Ascending aorta (tissue), 2 donors: Measurements from ENCODE around the gene B9D2. TPM values are rescaled to one million over a fixed set of nuclear protein-coding genes. Genes with fewer than 3 reads are reported as not detected.

Experiments used
- DNase-seq, 2 donors: peaks; one replicate each; pipeline ENCODE4 v3.0.0-alpha.2; 2019; ENCODE audit warnings: low spot score in 2 of 2
- H3K27ac ChIP-seq, 2 donors: fragments of 200-600 bp; sonication (generic); one replicate each; pipeline ENCODE4 v1.5.1; 2016 to 2017; ENCODE audit warnings: mild to moderate bottlenecking in 1 of 2
- H3K27me3 ChIP-seq: fragments of 200-600 bp; sonication (generic); one replicate; pipeline ENCODE4 v1.5.1; 2017
- H3K36me3 ChIP-seq, 2 donors: fragments of 200-600 bp; sonication (generic); one replicate each; pipeline ENCODE4 v1.5.1; 2016
- H3K4me1 ChIP-seq, 2 donors: fragments of 200-600 bp; sonication (generic); one replicate each; pipeline ENCODE4 v1.5.1; 2016 to 2017; ENCODE audit warnings: mild to moderate bottlenecking in 1 of 2
- H3K4me3 ChIP-seq, 2 donors: fragments of 200-600 bp; sonication (generic); one replicate each; pipeline ENCODE4 v1.5.1; 2016 to 2017; ENCODE audit warnings: mild to moderate bottlenecking in 1 of 2
- H3K9me3 ChIP-seq, 2 donors: fragments of 200-600 bp; sonication (generic); one replicate each; pipeline ENCODE4 v1.5.1; 2016
- CTCF ChIP-seq, 3 experiments: fragments of 200-600 bp in 2 of 3; fragments of 450-650 bp in 1 of 3; sonication (generic) in 2 of 3; IDR thresholded peaks; one replicate each; pipeline ENCODE4 v1.5.1; 2016 to 2019; ENCODE audit warnings: antibody characterized with exemption in 3 of 3, mild to moderate bottlenecking in 1 of 3, moderate library complexity in 1 of 3
- intact Hi-C: fragments of 100-400 bp; cut with DNase I; formaldehyde crosslinking; loops from one replicate; pipeline ENCODE4 v1.15.1; 2023
- total RNA-seq: library from RNA; depleted of rRNA; stranded (reverse); fragments of >200 nt; gene quantifications from one replicate; pipeline ENCODE4 v1.1.0, GENCODE V29; 2016

The B9D2 gene
- total RNA-seq, 1 donor from 2014 or later, result 17.5 TPM

- peaks cover 7 to 9% of the 10 kb centered on the region in 2 donors for H3K4me1 ChIP-seq
- peak within 1 kb of the TSS; percentile 72 to 95 for H3K4me3 ChIP-seq
- intact Hi-C loops, result loop anchor here (1.0 kb wide), 4 partner anchors 21 to 42 kb away; partner anchors contain the start of genes B3GNT8, DMAC2 and TMEM91
- H3K36me3 ChIP-seq, result no peaks in the 10 kb centered on the region
- no peaks in the 10 kb centered on the region for H3K9me3 ChIP-seq
- no peaks in the 10 kb centered on the region for H3K27me3 ChIP-seq
- peak; percentile 98 to 100 for DNase-seq
- H3K27ac ChIP-seq, result peak within 1 kb of the TSS; percentile 83 to 86
- TF ChIP-seq CTCF (IDR thresholded peaks at IDR 0.05), result peak in 1 of 3 experiments; percentile 3
These were observed 33.4 kb upstream of the B9D2 start, which contains the start of the genes BCKDHA and EXOSC5 for GRCh38 chr19:41397086-41398049. Gene BCKDHA (plus strand): TSS chr19:41397818. CDS start chr19:41397828, 10 bp downstream. Gene EXOSC5 (minus strand): TSS chr19:41397359. CDS start chr19:41397328, 31 bp downstream.

- Histone ChIP-seq H3K27ac (no peak overlapping the region), H3K4me1 (peaks cover 7 to 9% of the 10 kb centered on the region in 2 donors), H3K36me3 (peaks cover 11 to 16% of the 10 kb centered on the region in 2 donors), H3K27me3 (no peaks in the 10 kb centered on the region), H3K9me3 (no peaks in the 10 kb centered on the region), H3K4me3 (no peak overlapping the region)
- intact Hi-C loops, result no loop called here
- no peak for DNase-seq
- no peak for TF ChIP-seq CTCF (IDR thresholded peaks at IDR 0.05)
These were observed 31.4 kb upstream of the B9D2 start for GRCh38 chr19:41395355-41395754.

GRCh38 chr19:41392775-41393174 is 28.8 kb upstream of the B9D2 start:
- Histone ChIP-seq H3K36me3 (peaks cover 16 to 28% of the 10 kb centered on the region in 2 donors), H3K4me3 (no peak overlapping the region), H3K27ac (no peak overlapping the region), H3K27me3 (no peaks in the 10 kb centered on the region), H3K9me3 (no peaks in the 10 kb centered on the region), H3K4me1 (no peaks in the 10 kb centered on the region)
- TF ChIP-seq CTCF (IDR thresholded peaks at IDR 0.05), result no peak
- intact Hi-C loops, result no loop called here
- DNase-seq, result no peak

GRCh38 chr19:41391618-41392017 is 27.7 kb upstream of the B9D2 start:
- no peak overlapping the region for H3K4me3 ChIP-seq
- H3K9me3 ChIP-seq, result no peaks in the 10 kb centered on the region
- H3K36me3 ChIP-seq, result peaks cover 23 to 32% of the 10 kb centered on the region in 2 donors
- H3K4me1 ChIP-seq, result no peaks in the 10 kb centered on the region
- intact Hi-C loops, result no loop called here
- H3K27ac ChIP-seq, result no peak overlapping the region
- no peak for DNase-seq
- H3K27me3 ChIP-seq, result no peaks in the 10 kb centered on the region
- no peak for TF ChIP-seq CTCF (IDR thresholded peaks at IDR 0.05)

DNA sequence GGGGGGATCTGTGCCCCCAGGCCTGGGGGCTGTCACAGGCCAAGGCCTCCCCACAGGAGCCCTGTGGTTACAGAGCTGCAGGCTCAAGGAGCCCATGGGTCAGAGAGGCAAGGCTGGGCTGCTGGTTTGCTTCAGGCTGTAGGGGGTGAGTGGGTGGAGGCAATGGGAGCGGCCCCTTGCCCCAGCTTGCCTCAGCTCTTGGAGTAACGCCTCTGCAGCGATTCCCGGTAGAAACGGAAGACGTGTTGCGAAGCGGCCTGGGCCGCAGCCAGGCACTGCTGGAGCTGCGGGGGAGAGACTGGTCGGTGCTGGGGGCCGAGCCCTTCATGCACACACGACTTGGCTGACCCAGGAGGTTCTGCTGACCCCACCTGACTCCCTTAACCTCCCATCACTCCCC is 22.5 kb upstream of the B9D2 start:
- intact Hi-C loops, result no loop called here
- DNase-seq, result no peak
- no peaks in the 10 kb centered on the region for H3K4me1 ChIP-seq

More for the DNA sequence above, 22.5 kb upstream of the B9D2 start:
- H3K27me3 ChIP-seq, result no peaks in the 10 kb centered on the region
- no peaks in the 10 kb centered on the region for H3K9me3 ChIP-seq
- TF ChIP-seq CTCF (IDR thresholded peaks at IDR 0.05), result no peak
- H3K4me3 ChIP-seq, result no peak overlapping the region
- H3K36me3 ChIP-seq, result peaks cover 29 to 51% of the 10 kb centered on the region in 2 donors
- H3K27ac ChIP-seq, result no peak overlapping the region
